NCI-H1048 (cell line): ENCODE results near the gene MAD1L1.
"Not testable (repeated sequence)": the region's sequence is repeated elsewhere in the genome, so short reads cannot be mapped to it uniquely, and the experiment has no call there.

Source experiments
- DNase-seq: peaks from one replicate; lab custom pipeline; 2025; lab: John Stamatoyannopoulos, UW

The MAD1L1 gene

GRCh38 chr7:1894906-1895663 is 337.7 kb downstream of the MAD1L1 start:
- no peak for DNase-seq

GRCh38 chr7:1894313-1894900 is 338.3 kb downstream of the MAD1L1 start:
- no peak for DNase-seq

DNA sequence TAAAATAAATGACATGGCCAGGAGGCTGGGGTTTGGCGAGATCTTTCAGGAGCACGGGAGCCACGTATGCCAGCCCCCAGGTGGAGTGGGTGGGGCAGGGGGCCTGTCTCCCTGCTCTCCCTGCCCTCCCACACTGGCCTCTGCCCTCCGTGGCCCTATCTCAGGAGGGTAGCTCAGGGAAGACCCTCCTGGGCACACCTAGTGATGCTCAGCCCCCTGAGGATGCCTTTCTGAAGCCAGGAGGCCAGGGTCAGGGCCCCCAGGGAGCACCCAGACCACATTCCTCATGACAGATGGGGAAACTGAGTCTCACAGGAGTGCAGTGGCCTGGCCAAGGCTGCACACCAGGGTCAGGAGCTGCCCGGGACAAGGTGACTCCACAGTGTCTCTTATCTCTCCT is 339.3 kb downstream of the MAD1L1 start:
- DNase-seq, result no peak

DNA sequence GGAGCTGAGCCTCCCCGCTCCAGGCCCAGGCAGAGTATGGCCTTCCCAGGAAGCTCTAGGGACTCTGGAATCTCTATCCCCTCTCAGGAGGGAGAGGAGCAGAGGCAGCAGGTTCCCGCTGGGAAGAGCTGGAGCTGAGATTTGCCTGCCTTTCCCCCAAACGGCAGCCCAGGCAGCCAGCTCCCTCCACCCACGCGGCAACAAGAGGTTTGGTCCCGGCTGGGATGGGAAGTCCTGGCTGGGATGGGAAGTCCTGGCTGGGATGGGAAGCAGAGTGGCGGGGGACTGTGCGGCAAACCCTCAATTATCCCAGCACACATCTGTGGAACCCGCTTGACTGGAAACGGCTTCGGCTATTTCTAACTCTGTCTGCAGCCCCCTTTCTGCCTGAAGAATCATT is 339.7 kb downstream of the MAD1L1 start:
- no peak for DNase-seq

- no peak for DNase-seq
Measured at GRCh38 chr7:1892011-1892965, 340.5 kb downstream of the MAD1L1 start.

GRCh38 chr7:1890289-1891235 is 342.2 kb downstream of the MAD1L1 start:
- no peak for DNase-seq

DNA sequence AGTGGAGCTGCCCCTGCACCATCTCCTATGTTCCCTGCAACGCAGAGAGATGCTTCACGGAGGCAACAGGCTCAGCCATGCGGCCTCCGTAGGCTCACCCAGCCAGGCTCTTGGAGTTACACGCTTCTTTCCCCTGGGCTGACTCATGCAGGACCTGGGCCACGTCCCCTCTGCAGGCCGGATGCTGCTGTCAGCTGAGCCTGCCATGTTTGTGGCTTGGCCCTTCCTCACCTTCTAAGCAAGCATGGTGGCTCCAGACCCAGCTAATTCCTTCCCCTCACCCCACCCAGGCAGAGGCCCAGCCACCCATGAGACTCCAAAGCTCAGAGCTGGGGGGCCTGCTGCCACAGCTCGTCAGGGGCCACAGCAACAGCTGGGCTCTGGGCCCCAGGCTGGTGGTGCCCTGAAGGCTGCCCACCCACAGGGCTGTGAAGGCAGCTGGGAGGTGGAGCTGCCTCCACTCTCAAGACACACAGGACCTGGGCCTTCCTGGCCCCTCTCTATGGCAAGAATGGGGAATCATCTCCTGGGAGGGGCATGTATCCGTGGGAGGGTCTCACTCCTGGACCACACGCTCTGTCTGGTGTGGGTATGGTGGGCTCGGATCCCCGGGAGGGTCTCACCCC is 343.1 kb downstream of the MAD1L1 start:
- DNase-seq, result no peak

GRCh38 chr7:1889091-1889490 is 343.7 kb downstream of the MAD1L1 start:
- DNase-seq, result no peak

DNA sequence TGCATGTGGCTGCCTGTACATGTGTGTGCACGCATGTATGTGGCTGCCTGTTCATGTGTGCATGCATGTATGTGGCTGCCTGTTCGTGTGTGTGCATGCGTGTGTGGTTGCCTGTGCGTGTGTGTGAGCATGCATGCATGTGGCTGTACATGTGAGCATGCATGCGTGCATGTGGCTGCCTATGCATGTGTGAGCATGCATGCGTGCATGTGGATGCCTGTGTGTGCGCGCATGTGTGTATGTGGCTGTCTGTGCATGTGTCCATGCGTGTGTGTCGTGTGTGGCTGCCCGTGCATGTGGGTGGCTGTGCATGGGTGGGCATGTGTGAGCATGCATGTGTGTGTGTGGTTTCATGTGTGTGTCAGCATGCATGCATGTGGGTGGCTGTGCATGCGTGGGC is 344.3 kb downstream of the MAD1L1 start:
- no peak for DNase-seq

DNA sequence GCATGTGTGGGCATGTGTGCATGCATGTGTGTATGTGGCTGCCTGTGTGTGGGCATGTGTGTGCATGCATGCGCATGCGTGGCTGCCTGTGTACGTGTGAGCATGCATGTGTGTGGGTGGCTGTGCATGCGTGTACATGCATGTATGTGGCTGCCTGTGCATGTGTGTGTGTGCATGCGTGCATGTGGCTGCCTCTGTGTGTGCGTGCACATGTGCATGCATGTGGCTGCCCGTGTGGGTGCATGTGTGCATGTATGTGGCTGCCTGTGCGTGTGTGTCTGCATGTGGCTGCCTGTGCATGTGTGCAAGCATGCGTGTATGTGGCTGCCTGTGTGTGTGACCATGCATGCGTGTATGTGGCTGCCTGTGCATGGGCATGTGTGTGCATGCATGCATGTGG is 345.5 kb downstream of the MAD1L1 start:
- DNase-seq, result no peak

DNA sequence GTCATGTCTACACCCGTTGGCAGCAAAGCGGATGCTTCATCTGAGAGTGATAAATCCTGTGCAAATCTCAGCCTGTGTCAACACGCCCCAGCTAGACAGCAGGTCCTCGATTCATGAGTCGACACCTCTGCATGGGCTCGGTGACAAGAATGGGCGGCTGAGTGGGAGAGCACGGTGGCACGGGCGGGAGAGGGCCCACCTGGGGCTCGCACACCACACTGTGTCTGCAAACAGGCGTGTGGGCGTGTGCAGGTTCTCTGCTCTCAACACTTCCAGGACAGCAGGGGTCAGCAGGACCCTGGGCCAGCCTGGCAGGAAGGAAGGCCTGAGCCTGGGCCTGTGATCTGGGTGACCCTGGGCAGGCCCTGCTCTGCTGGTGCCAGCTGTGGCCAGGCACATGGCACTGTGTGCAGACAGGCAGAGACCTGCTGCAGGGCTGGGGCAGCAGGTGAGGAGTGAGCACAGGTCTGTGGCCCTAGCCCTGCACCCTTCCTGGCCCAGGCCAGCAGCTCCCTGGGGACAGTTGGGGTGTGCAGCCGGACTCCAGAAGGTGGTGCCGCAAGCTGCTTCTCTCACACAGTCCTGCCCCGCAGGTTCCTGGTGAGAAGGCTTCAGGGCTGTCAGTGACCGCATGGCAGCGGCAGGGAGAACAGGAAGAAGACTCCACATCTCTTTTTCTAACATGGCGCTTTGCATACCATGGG is 346.2 kb downstream of the MAD1L1 start:
- no peak for DNase-seq

DNA sequence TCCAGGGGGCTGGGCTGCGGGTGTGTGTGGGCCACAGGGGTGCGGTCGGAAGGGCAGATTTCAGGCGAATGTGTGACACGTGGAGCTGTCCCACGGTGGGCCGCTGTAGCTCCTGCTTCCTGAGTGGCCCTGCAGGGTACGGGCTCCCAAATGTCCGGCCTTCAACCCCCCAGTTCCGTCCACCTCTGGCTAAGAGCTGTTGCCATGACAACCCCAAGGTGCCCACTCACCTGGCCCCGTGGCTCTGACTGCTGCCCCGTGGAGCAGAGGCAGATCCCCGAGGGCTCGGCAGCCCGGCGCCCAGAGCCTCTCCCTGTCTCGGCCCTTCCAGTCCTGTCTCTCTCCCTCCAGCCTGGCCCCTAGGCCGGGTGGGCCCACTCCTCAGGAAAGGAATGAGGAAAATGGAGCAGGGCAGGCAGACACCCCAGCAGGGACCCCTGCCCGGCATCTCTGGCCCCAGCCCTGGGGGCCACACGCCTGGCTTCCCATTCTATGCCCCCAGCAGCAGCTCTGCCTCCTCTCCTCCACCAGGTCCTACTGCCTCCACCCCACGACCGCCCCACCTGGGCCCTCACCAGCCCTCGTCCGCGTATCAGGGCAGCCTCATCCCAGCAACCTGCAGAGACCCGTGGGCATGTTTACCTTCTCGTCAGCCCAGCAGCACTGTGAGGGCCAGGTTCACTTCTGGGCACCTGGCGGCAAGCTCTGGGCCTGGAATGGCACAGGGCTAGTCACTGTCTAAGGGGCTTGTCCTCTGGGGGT is 347.1 kb downstream of the MAD1L1 start:
- no peak for DNase-seq

- no peak for DNase-seq
Measured at GRCh38 chr7:1884583-1885350, 348.0 kb downstream of the MAD1L1 start.

GRCh38 chr7:1883834-1884582 is 348.7 kb downstream of the MAD1L1 start:
- DNase-seq, result no peak

DNA sequence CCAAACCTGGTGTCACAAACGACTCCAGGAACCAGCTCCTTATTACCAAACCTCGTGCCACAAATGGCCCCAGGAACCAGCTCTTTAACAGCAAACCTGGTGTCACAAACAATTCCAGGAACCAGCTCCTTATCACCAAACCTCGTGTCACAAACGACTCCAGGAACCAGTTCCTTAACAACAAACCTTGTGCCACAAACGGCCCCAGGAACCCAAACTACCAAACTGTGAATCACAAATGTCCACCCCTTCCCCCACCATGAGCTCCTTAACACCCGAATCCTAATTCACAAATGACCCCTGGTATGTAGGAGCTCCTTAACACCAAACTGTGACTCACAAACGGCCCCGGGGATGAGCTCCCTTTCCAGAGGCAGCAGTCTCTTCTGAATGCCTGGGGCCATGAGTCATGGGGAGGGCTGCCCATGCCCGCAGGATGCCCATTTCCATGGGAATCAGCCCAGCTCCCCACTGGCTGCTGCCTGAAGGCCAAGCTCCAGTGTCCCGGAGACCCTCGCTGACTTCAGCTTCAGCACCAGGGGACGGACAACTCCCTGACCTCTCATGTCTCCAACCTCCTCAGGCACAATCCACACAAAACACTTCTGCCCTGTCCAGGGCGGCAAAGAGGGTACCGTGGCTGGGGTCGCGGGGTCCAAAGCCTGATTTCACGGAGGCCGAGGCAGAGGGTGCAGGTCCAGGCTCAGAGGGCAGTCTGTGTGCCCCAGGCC is 349.5 kb downstream of the MAD1L1 start:
- DNase-seq, result no peak

GRCh38 chr7:1882451-1882850 is 350.3 kb downstream of the MAD1L1 start:
- no peak for DNase-seq

- no peak for DNase-seq
Measured at GRCh38 chr7:1881946-1882345, 350.8 kb downstream of the MAD1L1 start.

- not testable (repeated sequence) for DNase-seq
Measured at GRCh38 chr7:1876641-1877040, 356.1 kb downstream of the MAD1L1 start.
